PC-3 (cell line): ENCODE results near the gene CNTNAP2. TPM values are rescaled to one million over a fixed set of nuclear protein-coding genes. Genes with fewer than 3 reads are reported as not detected.

Experiments
- ATAC-seq: fragments of 200-7000 bp; cut with Tn5 transposase; 2 replicates; pipeline ENCODE4 v1.9.1; 2020; ENCODE audit warnings: mild to moderate bottlenecking, moderate library complexity
- BruUV-seq: library from RNA; stranded (reverse); fragments of 400-500 nt; replicated peaks from 2 replicates; lab custom pipeline; 2021; lab: Mats Ljungman, UMichigan
- CTCF ChIA-PET: fragments of 300-600 bp; sonication (Branson Sonifier 250); formaldehyde crosslinking; loops from one replicate; lab custom pipeline; 2022; ENCODE audit warnings: antibody characterized with exemption; lab: Charles Lee
- POLR2A ChIA-PET: fragments of 300-600 bp; sonication (Branson Sonifier 250); formaldehyde crosslinking; loops from one replicate; lab custom pipeline; 2022; ENCODE audit warnings: antibody characterized with exemption; ENCODE audit not compliant: unreplicated experiment; lab: Charles Lee
- DNase-seq: peaks from one replicate; pipeline ENCODE4 v3.0.0-alpha.2; 2015
- H2AFZ ChIP-seq: fragments of 300-600 bp; sonication (generic); 2 replicates; pipeline ENCODE4 v1.6.0; 2016; ENCODE audit warnings: antibody characterized with exemption, low read length
- H3F3A ChIP-seq: fragments of 300-600 bp; sonication (generic); one replicate; pipeline ENCODE4 v1.6.0; 2017; ENCODE audit warnings: antibody characterized with exemption, low read length, control low read depth, mild to moderate bottlenecking; ENCODE audit not compliant: unreplicated experiment
- H3K27ac ChIP-seq: fragments of 300-600 bp; sonication (generic); 2 replicates; pipeline ENCODE4 v1.5.1; 2016; ENCODE audit warnings: mild to moderate bottlenecking, low read length
- H3K27me3 ChIP-seq: fragments of 300-600 bp; sonication (generic); 2 replicates; pipeline ENCODE4 v1.6.1; 2016; ENCODE audit warnings: low read length, mixed read lengths
- H3K36me3 ChIP-seq: fragments of 300-600 bp; sonication (generic); 2 replicates; pipeline ENCODE4 v1.6.1; 2016; ENCODE audit warnings: low read depth, mixed run types, low read length, mixed read lengths
- H3K4me1 ChIP-seq: fragments of 300-600 bp; sonication (generic); 2 replicates; pipeline ENCODE4 v1.5.1; 2016; ENCODE audit warnings: low read length; ENCODE audit not compliant: insufficient read depth
- H3K4me2 ChIP-seq: fragments of 300-600 bp; sonication (generic); 2 replicates; pipeline ENCODE4 v1.6.0; 2016; ENCODE audit warnings: low read length
- H3K4me3 ChIP-seq: fragments of 300-600 bp; sonication (generic); 2 replicates; pipeline ENCODE4 v1.5.1; 2016; ENCODE audit warnings: mild to moderate bottlenecking, low read length, mixed read lengths
- H3K79me2 ChIP-seq: fragments of 300-600 bp; sonication (generic); 2 replicates; pipeline ENCODE4 v1.6.1; 2017; ENCODE audit warnings: low read length, mixed read lengths
- H3K9ac ChIP-seq: fragments of 300-600 bp; sonication (generic); 2 replicates; pipeline ENCODE4 v1.6.0; 2016; ENCODE audit warnings: mild to moderate bottlenecking, low read length
- H3K9me2 ChIP-seq: fragments of 300-600 bp; sonication (generic); replicated peaks from 2 replicates; pipeline ENCODE4 v1.6.1; 2016; ENCODE audit warnings: mixed run types, low read length, mixed read lengths
- H3K9me3 ChIP-seq: fragments of 300-600 bp; sonication (generic); 2 replicates; pipeline ENCODE4 v1.6.1; 2016; ENCODE audit warnings: low read length, mixed read lengths
- H4K20me1 ChIP-seq: fragments of 300-600 bp; sonication (generic); 2 replicates; pipeline ENCODE4 v1.6.1; 2016; ENCODE audit warnings: low read length, mixed read lengths
- EZH2 ChIP-seq: fragments of 300-600 bp; sonication (generic); IDR thresholded peaks from one replicate; pipeline ENCODE4 v1.6.1; 2017; ENCODE audit warnings: antibody characterized with exemption, mild to moderate bottlenecking, low read length; ENCODE audit not compliant: unreplicated experiment
- EZH2phosphoT487 ChIP-seq: fragments of 300-600 bp; sonication (generic); IDR thresholded peaks from 2 replicates; pipeline ENCODE4 v1.6.1; 2018; ENCODE audit warnings: mild to moderate bottlenecking, antibody characterized with exemption, low read length, borderline replicate concordance
- intact Hi-C: fragments of 100-400 bp; cut with micrococcal nuclease; formaldehyde crosslinking; loops from 2 replicates; pipeline ENCODE4 v1.9.0; 2023
- total RNA-seq: library from RNA; depleted of rRNA; stranded (reverse); fragments of >200 nt; gene quantifications from 2 replicates; pipeline ENCODE4 v1.2.3, GENCODE V29; 2014
- TF ChIP-seq, protein P1 (sequence below): fragments of 300-600 bp; sonication (generic); conservative IDR thresholded peaks from 2 replicates; pipeline ENCODE4 v1.5.1; 2017; ENCODE audit warnings: antibody characterized with exemption, low read depth, mild to moderate bottlenecking, low read length

Gene CNTNAP2
- total RNA-seq, 1 experiment from 2014 or later: 1.5 TPM

DNA sequence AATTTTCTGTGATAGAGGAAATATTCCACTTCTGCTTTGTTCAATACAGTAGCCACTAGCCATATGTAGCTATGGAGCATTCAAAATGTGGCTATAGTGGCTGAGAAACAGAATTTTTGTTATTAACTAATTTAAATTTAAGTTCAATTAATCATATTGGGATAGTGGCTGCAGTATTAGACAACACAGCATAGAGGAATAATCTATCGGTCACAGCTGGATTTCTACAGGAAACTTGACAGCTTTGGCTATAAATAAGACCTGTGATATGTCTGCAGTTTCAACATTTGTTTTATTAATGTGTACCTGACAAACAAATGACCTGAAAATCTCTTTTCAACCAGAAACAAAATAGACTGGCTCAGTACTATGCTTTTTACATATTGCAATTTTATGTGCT lies 953.2 kb downstream of the CNTNAP2 start:
- Histone ChIP-seq H3K36me3 (no peaks in the 10 kb centered on the region), H3K27ac (no peak overlapping the region), H3K9me3 (no peaks in the 10 kb centered on the region), H3K4me2 (no peak overlapping the region), H3K9ac (no peak overlapping the region), H3K27me3 (no peaks in the 10 kb centered on the region), H2AFZ (no peak overlapping the region), H3K9me2 (no peaks in the 10 kb centered on the region), H3K4me1 (no peaks in the 10 kb centered on the region), H3K79me2 (no peaks in the 10 kb centered on the region), H3K4me3 (no peak overlapping the region), H4K20me1 (no peaks in the 10 kb centered on the region), H3F3A (no peaks in the 10 kb centered on the region)
- intact Hi-C loops: no loop called here
- no peak for ATAC-seq
- no peak for DNase-seq
- TF ChIP-seq, protein P1, sequence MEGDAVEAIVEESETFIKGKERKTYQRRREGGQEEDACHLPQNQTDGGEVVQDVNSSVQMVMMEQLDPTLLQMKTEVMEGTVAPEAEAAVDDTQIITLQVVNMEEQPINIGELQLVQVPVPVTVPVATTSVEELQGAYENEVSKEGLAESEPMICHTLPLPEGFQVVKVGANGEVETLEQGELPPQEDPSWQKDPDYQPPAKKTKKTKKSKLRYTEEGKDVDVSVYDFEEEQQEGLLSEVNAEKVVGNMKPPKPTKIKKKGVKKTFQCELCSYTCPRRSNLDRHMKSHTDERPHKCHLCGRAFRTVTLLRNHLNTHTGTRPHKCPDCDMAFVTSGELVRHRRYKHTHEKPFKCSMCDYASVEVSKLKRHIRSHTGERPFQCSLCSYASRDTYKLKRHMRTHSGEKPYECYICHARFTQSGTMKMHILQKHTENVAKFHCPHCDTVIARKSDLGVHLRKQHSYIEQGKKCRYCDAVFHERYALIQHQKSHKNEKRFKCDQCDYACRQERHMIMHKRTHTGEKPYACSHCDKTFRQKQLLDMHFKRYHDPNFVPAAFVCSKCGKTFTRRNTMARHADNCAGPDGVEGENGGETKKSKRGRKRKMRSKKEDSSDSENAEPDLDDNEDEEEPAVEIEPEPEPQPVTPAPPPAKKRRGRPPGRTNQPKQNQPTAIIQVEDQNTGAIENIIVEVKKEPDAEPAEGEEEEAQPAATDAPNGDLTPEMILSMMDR: no peak
- TF ChIP-seq EZH2 (no peak), EZH2phosphoT487 (no peak)
- ChIA-PET POLR2A (no interaction called here), CTCF (no interaction called here)
- BruUV-seq: no TSS peak

DNA sequence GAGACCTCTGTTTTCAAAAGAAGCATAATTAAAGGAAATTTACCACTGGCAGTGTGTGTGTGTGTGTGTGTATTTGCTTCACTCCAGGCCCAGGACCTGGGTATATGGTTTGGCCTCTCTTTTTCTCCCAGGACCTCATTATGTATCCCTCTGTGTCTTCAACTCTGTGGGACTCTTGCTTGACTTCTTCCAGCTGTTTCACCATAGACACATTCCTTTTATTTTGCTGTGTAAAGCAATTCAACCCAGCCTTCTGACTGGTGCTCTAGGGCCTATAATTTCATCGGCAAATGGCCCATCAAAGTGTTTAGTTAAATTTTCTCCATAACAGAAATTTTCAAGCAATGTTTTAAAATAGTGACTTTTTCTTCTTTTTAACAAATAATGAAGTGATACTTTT lies 954.3 kb downstream of the CNTNAP2 start:
- H3K27me3 ChIP-seq: no peaks in the 10 kb centered on the region
- ChIA-PET POLR2A (no interaction called here), CTCF (no interaction called here)
- H3K79me2 ChIP-seq: no peaks in the 10 kb centered on the region
- no peak overlapping the region for H2AFZ ChIP-seq
- no peaks in the 10 kb centered on the region for H3K36me3 ChIP-seq
- DNase-seq: no peak
- H3K4me3 ChIP-seq: no peak overlapping the region
- no peak for ATAC-seq
- H3K9me3 ChIP-seq: no peaks in the 10 kb centered on the region
- no peaks in the 10 kb centered on the region for H3K9me2 ChIP-seq
- no peaks in the 10 kb centered on the region for H3F3A ChIP-seq
- TF ChIP-seq EZH2phosphoT487: no peak
- TF ChIP-seq, protein P1: no peak
- TF ChIP-seq EZH2: no peak
- no peaks in the 10 kb centered on the region for H3K4me1 ChIP-seq
- H3K4me2 ChIP-seq: no peak overlapping the region
- H3K9ac ChIP-seq: no peak overlapping the region
- H4K20me1 ChIP-seq: no peaks in the 10 kb centered on the region
- no peak overlapping the region for H3K27ac ChIP-seq
- intact Hi-C loops: no loop called here
- no TSS peak for BruUV-seq

GRCh38 chr7:147071536-147071935 lies 954.9 kb downstream of the CNTNAP2 start:
- no peaks in the 10 kb centered on the region for H3K36me3 ChIP-seq
- H3K4me3 ChIP-seq: no peak overlapping the region
- H3K9ac ChIP-seq: no peak overlapping the region
- ChIA-PET POLR2A (interaction anchor here (0.6 kb wide), 1 partner anchor 18 kb away, joined by 4 read pairs; no protein-coding TSS in a partner anchor), CTCF (no interaction called here)
- no peaks in the 10 kb centered on the region for H3K9me3 ChIP-seq
- no peaks in the 10 kb centered on the region for H3K9me2 ChIP-seq
- H3F3A ChIP-seq: no peaks in the 10 kb centered on the region
- H3K4me1 ChIP-seq: no peaks in the 10 kb centered on the region
- H3K79me2 ChIP-seq: no peaks in the 10 kb centered on the region
- no TSS peak for BruUV-seq
- no peak overlapping the region for H3K4me2 ChIP-seq
- TF ChIP-seq EZH2phosphoT487 (no peak), EZH2 (no peak)
- TF ChIP-seq, protein P1: no peak
- no peak overlapping the region for H3K27ac ChIP-seq
- no peaks in the 10 kb centered on the region for H3K27me3 ChIP-seq
- ATAC-seq: no peak
- no peak for DNase-seq
- no peaks in the 10 kb centered on the region for H4K20me1 ChIP-seq
- intact Hi-C loops: no loop called here
- no peak overlapping the region for H2AFZ ChIP-seq
